Measurements from ENCODE around the gene SEC24D. TPM values are rescaled to one million over a fixed set of nuclear protein-coding genes. Genes with fewer than 3 reads are reported as not detected.
"Not testable (repeated sequence)": the region's sequence is repeated elsewhere in the genome, so short reads cannot be mapped to it uniquely, and the experiment has no call there.

The SEC24D gene
- total RNA-seq, 4 donors from 2014 or later, result 9.7 to 37.9 (median 17.0) TPM

GRCh38 chr4:118801895-118802575 lies 33.9 kb downstream of the SEC24D start:
- Histone ChIP-seq H3K27ac (no peak overlapping the region), H3K4me1 (no peaks in the 10 kb centered on the region), H3K4me3 (no peak overlapping the region), H3K27me3 (no peaks in the 10 kb centered on the region), H3K9me3 (no peaks in the 10 kb centered on the region), H3K36me3 (peaks cover 0 to 15% (median 4%) of the 10 kb centered on the region in 4 donors)
- TF ChIP-seq CTCF (IDR thresholded peaks at IDR 0.05) (no peak), POLR2A (IDR thresholded peaks at IDR 0.05) (no peak), POLR2AphosphoS5 (IDR thresholded peaks at IDR 0.05) (no peak), EP300 (IDR thresholded peaks at IDR 0.05; ENCODE audit: low read depth) (no peak)
- 83% methylated on average over 1 of the region's 1 CpG for WGBS, 2 donors (ENCODE audit: low coverage in 1 of 2)
- intact Hi-C loops (cut with DNase I; ENCODE audit: low total_unique reads) (no loop called here), in situ Hi-C loops (cut with MboI; ENCODE audit: low pct_ligation_motif_present in 1 of 4, low pct_unique_long_range_greater_than_20kb in 1 of 4, low sequenced_read_pairs in 3 of 4) (no loop called here)
- DNase-seq, result no peak

- Histone ChIP-seq H3K27ac (no peak overlapping the region), H3K27me3 (no peaks in the 10 kb centered on the region), H3K9me3 (no peaks in the 10 kb centered on the region), H3K36me3 (peaks cover 0 to 15% (median 7%) of the 10 kb centered on the region in 4 donors), H3K4me1 (peaks cover 0 to 7% (median 2%) of the 10 kb centered on the region in 4 donors), H3K4me3 (no peak overlapping the region)
- TF ChIP-seq EP300 (IDR thresholded peaks at IDR 0.05; ENCODE audit: low read depth) (no peak), CTCF (IDR thresholded peaks at IDR 0.05) (no peak), POLR2A (IDR thresholded peaks at IDR 0.05) (no peak), POLR2AphosphoS5 (IDR thresholded peaks at IDR 0.05) (no peak)
- intact Hi-C loops (cut with DNase I; ENCODE audit: low total_unique reads) (no loop called here), in situ Hi-C loops (cut with MboI; ENCODE audit: low pct_ligation_motif_present in 1 of 4, low pct_unique_long_range_greater_than_20kb in 1 of 4, low sequenced_read_pairs in 3 of 4) (no loop called here)
- 90 to 95% methylated on average over 9 of the region's 9 CpGs for WGBS, 2 donors (ENCODE audit: low coverage in 1 of 2)
- DNase-seq, result no peak
Observed at GRCh38 chr4:118799231-118799942, 36.5 kb downstream of the SEC24D start.

GRCh38 chr4:118798658-118799057 lies 37.3 kb downstream of the SEC24D start:
- no peak for DNase-seq
- intact Hi-C loops (cut with DNase I; ENCODE audit: low total_unique reads) (no loop called here), in situ Hi-C loops (cut with MboI; ENCODE audit: low pct_ligation_motif_present in 1 of 4, low pct_unique_long_range_greater_than_20kb in 1 of 4, low sequenced_read_pairs in 3 of 4) (no loop called here)
- WGBS, 2 donors (ENCODE audit: low coverage in 1 of 2), result 83 to 99% methylated on average over 1 to 3 of the region's 3 CpGs
- Histone ChIP-seq H3K27me3 (no peaks in the 10 kb centered on the region), H3K36me3 (peaks cover 0 to 15% (median 7%) of the 10 kb centered on the region in 4 donors), H3K4me1 (peaks cover 0 to 10% (median 2%) of the 10 kb centered on the region in 4 donors), H3K4me3 (no peak overlapping the region), H3K27ac (no peak overlapping the region), H3K9me3 (no peaks in the 10 kb centered on the region)
- TF ChIP-seq CTCF (IDR thresholded peaks at IDR 0.05) (no peak), POLR2AphosphoS5 (IDR thresholded peaks at IDR 0.05) (no peak), EP300 (IDR thresholded peaks at IDR 0.05; ENCODE audit: low read depth) (no peak)

- peaks cover 0 to 15% (median 7%) of the 10 kb centered on the region in 4 donors for H3K36me3 ChIP-seq
- no peak overlapping the region for H3K27ac ChIP-seq
- H3K27me3 ChIP-seq, result no peaks in the 10 kb centered on the region
- no peaks in the 10 kb centered on the region for H3K9me3 ChIP-seq
- H3K4me1 ChIP-seq, result peaks cover 0 to 10% (median 2%) of the 10 kb centered on the region in 4 donors
- no peak overlapping the region for H3K4me3 ChIP-seq
- intact Hi-C loops (cut with DNase I; ENCODE audit: low total_unique reads), result no loop called here
- TF ChIP-seq EP300 (IDR thresholded peaks at IDR 0.05; ENCODE audit: low read depth) (no peak), CTCF (IDR thresholded peaks at IDR 0.05) (no peak), POLR2A (IDR thresholded peaks at IDR 0.05) (no peak), POLR2AphosphoS5 (IDR thresholded peaks at IDR 0.05) (no peak)
- no peak for DNase-seq
- 79 to 91% methylated on average over 3 of the region's 3 CpGs for WGBS, 2 donors (ENCODE audit: low coverage in 1 of 2)
- in situ Hi-C loops (cut with MboI; ENCODE audit: low pct_ligation_motif_present in 1 of 4, low pct_unique_long_range_greater_than_20kb in 1 of 4, low sequenced_read_pairs in 3 of 4), result no loop called here
Observed at GRCh38 chr4:118797558-118798142, 38.3 kb downstream of the SEC24D start.

- 88 to 100% methylated on average over 4 to 44 of the region's 58 CpGs for WGBS, 2 donors (ENCODE audit: low coverage in 1 of 2)
- in situ Hi-C loops (cut with MboI; ENCODE audit: low pct_ligation_motif_present in 1 of 4, low pct_unique_long_range_greater_than_20kb in 1 of 4, low sequenced_read_pairs in 3 of 4); H3K9me3 ChIP-seq: not testable (repeated sequence)
Observed at GRCh38 chr4:118791690-118792446, 44.1 kb downstream of the SEC24D start.

More at GRCh38 chr4:118791690-118792446, 44.1 kb downstream of the SEC24D start:
- H3K4me3 ChIP-seq; H3K27ac ChIP-seq; H3K27me3 ChIP-seq; H3K36me3 ChIP-seq; intact Hi-C loops (cut with DNase I; ENCODE audit: low total_unique reads); DNase-seq: not testable (repeated sequence)
- H3K4me1 ChIP-seq, result peaks cover 9 to 26% (median 17%) of the 10 kb centered on the region in 4 donors

Data from transverse colon (tissue), 4 donors.